HEK293 (cell line): ENCODE measurements around the gene LCN2.

Source experiments
- HOXA7 ChIP-seq: sonication (generic); formaldehyde crosslinking; IDR thresholded peaks from 2 replicates; pipeline ENCODE4 v1.8.1; 2022; ENCODE audit warnings: missing genetic modification reagents, borderline replicate concordance
- YY1 ChIP-seq: fragments of 450-650 bp; formaldehyde crosslinking; IDR thresholded peaks from 2 replicates; pipeline ENCODE4 v1.5.1; 2018; ENCODE audit warnings: missing biosample characterization, missing genetic modification characterization
- ZBTB1 ChIP-seq: fragments of 450-650 bp; formaldehyde crosslinking; IDR thresholded peaks from 2 replicates; pipeline ENCODE4 v1.5.1; 2016; ENCODE audit warnings: missing biosample characterization, missing genetic modification characterization
- ZNF114 ChIP-seq: fragments of 450-650 bp; formaldehyde crosslinking; IDR thresholded peaks from 2 replicates; pipeline ENCODE4 v1.5.0; 2017; ENCODE audit warnings: missing biosample characterization, missing genetic modification characterization
- ZNF121 ChIP-seq: fragments of 450-650 bp; formaldehyde crosslinking; IDR thresholded peaks from 2 replicates; pipeline ENCODE4 v1.5.1; 2016; ENCODE audit warnings: missing biosample characterization, missing genetic modification characterization
- ZNF140 ChIP-seq: fragments of 450-650 bp; formaldehyde crosslinking; IDR thresholded peaks from 2 replicates; pipeline ENCODE4 v1.5.1; 2016; ENCODE audit warnings: missing biosample characterization, missing genetic modification characterization
- ZNF175 ChIP-seq: fragments of 450-650 bp; formaldehyde crosslinking; IDR thresholded peaks from 2 replicates; pipeline ENCODE4 v1.5.1; 2016; ENCODE audit warnings: missing biosample characterization, missing genetic modification characterization
- ZNF19 ChIP-seq: fragments of 450-650 bp; formaldehyde crosslinking; IDR thresholded peaks from 2 replicates; pipeline ENCODE4; 2016; ENCODE audit warnings: missing biosample characterization, missing genetic modification characterization, low read depth
- ZNF341 ChIP-seq: fragments of 450-650 bp; formaldehyde crosslinking; IDR thresholded peaks from 2 replicates; pipeline ENCODE4; 2016; ENCODE audit warnings: low read depth, missing biosample characterization, missing genetic modification characterization
- ZNF555 ChIP-seq: fragments of 450-650 bp; formaldehyde crosslinking; conservative IDR thresholded peaks from 2 replicates; pipeline ENCODE4 v1.5.1; 2017; ENCODE audit warnings: missing biosample characterization, mild to moderate bottlenecking, missing genetic modification characterization, inconsistent platforms
- TF ChIP-seq, protein P1 (sequence below): fragments of 450-650 bp; formaldehyde crosslinking; IDR thresholded peaks from 2 replicates; pipeline ENCODE4 v1.5.1; 2016; ENCODE audit warnings: missing biosample characterization, missing genetic modification characterization
- TF ChIP-seq, protein P2 (sequence below): fragments of 450-650 bp; formaldehyde crosslinking; IDR thresholded peaks from 2 replicates; pipeline ENCODE4 v1.5.1; 2016; ENCODE audit warnings: missing biosample characterization, missing genetic modification characterization
- TF ChIP-seq, protein P3 (sequence below): fragments of 450-650 bp; formaldehyde crosslinking; IDR thresholded peaks from 2 replicates; pipeline ENCODE4 v1.5.1; 2016; ENCODE audit warnings: missing biosample characterization, missing genetic modification characterization, low read depth

DNA sequence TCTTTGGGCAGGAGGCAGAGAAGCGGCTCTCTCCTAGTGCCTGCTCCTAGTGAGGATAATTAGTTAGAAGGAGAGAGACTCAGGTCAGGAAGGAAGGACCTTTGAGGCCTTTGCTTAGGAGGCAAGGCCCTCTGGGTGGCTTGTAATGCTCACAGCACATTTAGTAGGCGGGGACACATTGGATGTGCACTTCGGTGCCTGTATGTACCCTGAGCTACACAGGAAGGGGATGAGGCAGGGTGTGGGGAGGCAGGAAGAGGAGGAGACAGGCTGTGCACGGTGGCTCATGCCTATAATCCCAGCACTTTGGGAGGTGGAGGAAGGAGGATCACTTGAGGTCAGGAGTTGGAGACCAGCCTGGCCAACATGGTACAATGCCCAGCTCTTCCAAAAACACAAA, 7.2 kb upstream of the LCN2 start:
- TF ChIP-seq ZNF341 (no peak), ZNF114 (tag by site-specific recombination) (no peak), ZNF555 (tag by site-specific recombination) (no peak), ZNF175 (tag by site-specific recombination) (no peak), ZNF121 (no peak), HOXA7 (CRISPR knock-in tag) (no peak), ZNF140 (tag by site-specific recombination) (no peak), ZBTB1 (tag by site-specific recombination) (no peak), YY1 (tag by site-specific recombination) (no peak), ZNF19 (tag by site-specific recombination) (no peak)
- TF ChIP-seq, protein P1, sequence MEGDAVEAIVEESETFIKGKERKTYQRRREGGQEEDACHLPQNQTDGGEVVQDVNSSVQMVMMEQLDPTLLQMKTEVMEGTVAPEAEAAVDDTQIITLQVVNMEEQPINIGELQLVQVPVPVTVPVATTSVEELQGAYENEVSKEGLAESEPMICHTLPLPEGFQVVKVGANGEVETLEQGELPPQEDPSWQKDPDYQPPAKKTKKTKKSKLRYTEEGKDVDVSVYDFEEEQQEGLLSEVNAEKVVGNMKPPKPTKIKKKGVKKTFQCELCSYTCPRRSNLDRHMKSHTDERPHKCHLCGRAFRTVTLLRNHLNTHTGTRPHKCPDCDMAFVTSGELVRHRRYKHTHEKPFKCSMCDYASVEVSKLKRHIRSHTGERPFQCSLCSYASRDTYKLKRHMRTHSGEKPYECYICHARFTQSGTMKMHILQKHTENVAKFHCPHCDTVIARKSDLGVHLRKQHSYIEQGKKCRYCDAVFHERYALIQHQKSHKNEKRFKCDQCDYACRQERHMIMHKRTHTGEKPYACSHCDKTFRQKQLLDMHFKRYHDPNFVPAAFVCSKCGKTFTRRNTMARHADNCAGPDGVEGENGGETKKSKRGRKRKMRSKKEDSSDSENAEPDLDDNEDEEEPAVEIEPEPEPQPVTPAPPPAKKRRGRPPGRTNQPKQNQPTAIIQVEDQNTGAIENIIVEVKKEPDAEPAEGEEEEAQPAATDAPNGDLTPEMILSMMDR (tag by site-specific recombination): no peak
- TF ChIP-seq, protein P2, sequence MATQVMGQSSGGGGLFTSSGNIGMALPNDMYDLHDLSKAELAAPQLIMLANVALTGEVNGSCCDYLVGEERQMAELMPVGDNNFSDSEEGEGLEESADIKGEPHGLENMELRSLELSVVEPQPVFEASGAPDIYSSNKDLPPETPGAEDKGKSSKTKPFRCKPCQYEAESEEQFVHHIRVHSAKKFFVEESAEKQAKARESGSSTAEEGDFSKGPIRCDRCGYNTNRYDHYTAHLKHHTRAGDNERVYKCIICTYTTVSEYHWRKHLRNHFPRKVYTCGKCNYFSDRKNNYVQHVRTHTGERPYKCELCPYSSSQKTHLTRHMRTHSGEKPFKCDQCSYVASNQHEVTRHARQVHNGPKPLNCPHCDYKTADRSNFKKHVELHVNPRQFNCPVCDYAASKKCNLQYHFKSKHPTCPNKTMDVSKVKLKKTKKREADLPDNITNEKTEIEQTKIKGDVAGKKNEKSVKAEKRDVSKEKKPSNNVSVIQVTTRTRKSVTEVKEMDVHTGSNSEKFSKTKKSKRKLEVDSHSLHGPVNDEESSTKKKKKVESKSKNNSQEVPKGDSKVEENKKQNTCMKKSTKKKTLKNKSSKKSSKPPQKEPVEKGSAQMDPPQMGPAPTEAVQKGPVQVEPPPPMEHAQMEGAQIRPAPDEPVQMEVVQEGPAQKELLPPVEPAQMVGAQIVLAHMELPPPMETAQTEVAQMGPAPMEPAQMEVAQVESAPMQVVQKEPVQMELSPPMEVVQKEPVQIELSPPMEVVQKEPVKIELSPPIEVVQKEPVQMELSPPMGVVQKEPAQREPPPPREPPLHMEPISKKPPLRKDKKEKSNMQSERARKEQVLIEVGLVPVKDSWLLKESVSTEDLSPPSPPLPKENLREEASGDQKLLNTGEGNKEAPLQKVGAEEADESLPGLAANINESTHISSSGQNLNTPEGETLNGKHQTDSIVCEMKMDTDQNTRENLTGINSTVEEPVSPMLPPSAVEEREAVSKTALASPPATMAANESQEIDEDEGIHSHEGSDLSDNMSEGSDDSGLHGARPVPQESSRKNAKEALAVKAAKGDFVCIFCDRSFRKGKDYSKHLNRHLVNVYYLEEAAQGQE: no peak
- TF ChIP-seq, protein P3, sequence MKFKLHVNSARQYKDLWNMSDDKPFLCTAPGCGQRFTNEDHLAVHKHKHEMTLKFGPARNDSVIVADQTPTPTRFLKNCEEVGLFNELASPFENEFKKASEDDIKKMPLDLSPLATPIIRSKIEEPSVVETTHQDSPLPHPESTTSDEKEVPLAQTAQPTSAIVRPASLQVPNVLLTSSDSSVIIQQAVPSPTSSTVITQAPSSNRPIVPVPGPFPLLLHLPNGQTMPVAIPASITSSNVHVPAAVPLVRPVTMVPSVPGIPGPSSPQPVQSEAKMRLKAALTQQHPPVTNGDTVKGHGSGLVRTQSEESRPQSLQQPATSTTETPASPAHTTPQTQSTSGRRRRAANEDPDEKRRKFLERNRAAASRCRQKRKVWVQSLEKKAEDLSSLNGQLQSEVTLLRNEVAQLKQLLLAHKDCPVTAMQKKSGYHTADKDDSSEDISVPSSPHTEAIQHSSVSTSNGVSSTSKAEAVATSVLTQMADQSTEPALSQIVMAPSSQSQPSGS: no peak
